ENCODE measurements around the gene TARDBP.
"Not testable (repeated sequence)": the region's sequence is repeated elsewhere in the genome, so short reads cannot be mapped to it uniquely, and the experiment has no call there.

DNA sequence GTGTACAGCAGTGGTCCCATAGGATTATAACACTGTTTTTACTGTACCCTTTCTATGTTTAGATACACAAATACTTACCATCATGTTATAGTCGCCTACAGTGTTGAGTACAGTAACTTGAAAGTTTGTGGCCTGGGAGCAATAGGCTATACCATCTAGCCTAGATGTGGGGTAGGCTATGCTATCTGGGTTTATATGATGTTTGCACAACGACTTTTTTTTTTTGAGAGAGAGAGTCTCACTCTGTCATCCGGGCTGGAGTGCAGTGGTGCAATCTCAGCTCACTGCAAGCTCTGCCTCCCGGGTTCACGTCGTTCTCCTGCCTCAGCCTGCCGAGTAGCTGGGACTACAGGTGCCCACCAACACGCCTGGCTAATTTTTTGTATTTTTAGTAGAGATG is 6.9 kb downstream of the TARDBP start:
- TF ChIP-seq POLR2A (IDR thresholded peaks at IDR 0.05; ENCODE audit: low read depth, low read length); TAF1 (IDR thresholded peaks at IDR 0.05; ENCODE audit: borderline replicate concordance, low read depth, low read length): not testable (repeated sequence)

Data from GM12892 (cell line).